Small intestine (tissue), 7 donors: ENCODE results near the gene PI16. TPM values are rescaled to one million over a fixed set of nuclear protein-coding genes. Genes with fewer than 3 reads are reported as not detected.

Experiments used
- DNase-seq, 2 donors: peaks; one replicate each; pipeline versions ENCODE4 v3.0.0 to v3.0.0-alpha.2; 2013
- FAIRE-seq: peaks from 2 replicates; lab custom pipeline; 2012; peaks lifted over from hg19 to GRCh38; lab: Jason Lieb, UNC
- H3K27ac ChIP-seq, 3 donors: one replicate each; pipeline ENCODE4 v1.5.1; 2013; ENCODE audit warnings: low read length in 2 of 3, mild to moderate bottlenecking in 2 of 3, control low read depth in 1 of 3, inconsistent platforms in 1 of 3, low read depth in 1 of 3, moderate library complexity in 1 of 3
- H3K27me3 ChIP-seq, 3 donors: one replicate each; pipeline ENCODE4 v1.6.1; 2013; ENCODE audit warnings: low read length in 3 of 3, inconsistent platforms in 1 of 3; ENCODE audit not compliant: control insufficient read depth in 3 of 3, insufficient read depth in 3 of 3
- H3K36me3 ChIP-seq, 3 donors: one replicate each; pipeline ENCODE4 v1.6.1; 2013; ENCODE audit warnings: low read length in 3 of 3, inconsistent platforms in 1 of 3, low read depth in 1 of 3, mild to moderate bottlenecking in 1 of 3, moderate library complexity in 1 of 3; ENCODE audit not compliant: control insufficient read depth in 3 of 3, insufficient read depth in 2 of 3
- H3K4me1 ChIP-seq, 3 donors: one replicate each; pipeline ENCODE4 v1.6.1; 2013; ENCODE audit warnings: low read length in 2 of 3, inconsistent platforms in 1 of 3, low read depth in 1 of 3, mild to moderate bottlenecking in 1 of 3, moderate library complexity in 1 of 3; ENCODE audit not compliant: control insufficient read depth in 3 of 3, insufficient read depth in 2 of 3
- H3K4me3 ChIP-seq, 3 donors: one replicate each; pipeline ENCODE4 v1.5.1; 2013; ENCODE audit warnings: low read length in 3 of 3, control low read depth in 1 of 3, inconsistent platforms in 1 of 3, low read depth in 1 of 3, mild to moderate bottlenecking in 1 of 3, moderate library complexity in 1 of 3
- H3K9me3 ChIP-seq, 2 donors: one replicate each; pipeline ENCODE4 v1.6.1; 2013; ENCODE audit warnings: low read depth in 1 of 2, low read length in 1 of 2; ENCODE audit not compliant: control insufficient read depth in 2 of 2, insufficient read depth in 1 of 2
- WGBS, 3 donors: extraction: QIAGEN DNeasy Blood & Tissue Kit; methylation state at CpG; one replicate each; pipeline ENCODE4 v1.1.7; 2013; 5-methylcytosine and 5-hydroxymethylcytosine counted together
- polyA plus RNA-seq, 4 donors: library from polyadenylated mRNA; stranded (reverse) in 3 of 4; unstranded in 1 of 4; fragments of 200-250 nt in 3 of 4; fragments of 120-200 nt in 1 of 4; gene quantifications; one replicate each; pipeline versions ENCODE4 v1.2.1 to v1.2.3, GENCODE V29; 2013
- donor health status: healthy with polysubstance abuse.
- donor health status: control.
- donor health status: control.
- donor health status: Bipolar disorder and iron deficiency.
- donor health status: healthy.

PI16 gene
- polyA plus RNA-seq, 4 donors, result 0.09 to 2.3 (median 0.27) TPM; not detected in 1

- Histone ChIP-seq H3K4me3 (no peak overlapping the region), H3K27ac (no peak overlapping the region), H3K27me3 (no peaks in the 10 kb centered on the region), H3K4me1 (peaks cover 0 to 13% (median 0%) of the 10 kb centered on the region in 3 donors), H3K9me3 (no peaks in the 10 kb centered on the region), H3K36me3 (peaks cover 24 to 78% (median 27%) of the 10 kb centered on the region in 3 donors)
- FAIRE-seq, result no peak
- no peak for DNase-seq
- 89 to 92% (median 90%) methylated on average over 17 of the region's 17 CpGs for WGBS, 3 donors
Observed at GRCh38 chr6:36969988-36970891, 15.7 kb downstream of the PI16 start.

DNA sequence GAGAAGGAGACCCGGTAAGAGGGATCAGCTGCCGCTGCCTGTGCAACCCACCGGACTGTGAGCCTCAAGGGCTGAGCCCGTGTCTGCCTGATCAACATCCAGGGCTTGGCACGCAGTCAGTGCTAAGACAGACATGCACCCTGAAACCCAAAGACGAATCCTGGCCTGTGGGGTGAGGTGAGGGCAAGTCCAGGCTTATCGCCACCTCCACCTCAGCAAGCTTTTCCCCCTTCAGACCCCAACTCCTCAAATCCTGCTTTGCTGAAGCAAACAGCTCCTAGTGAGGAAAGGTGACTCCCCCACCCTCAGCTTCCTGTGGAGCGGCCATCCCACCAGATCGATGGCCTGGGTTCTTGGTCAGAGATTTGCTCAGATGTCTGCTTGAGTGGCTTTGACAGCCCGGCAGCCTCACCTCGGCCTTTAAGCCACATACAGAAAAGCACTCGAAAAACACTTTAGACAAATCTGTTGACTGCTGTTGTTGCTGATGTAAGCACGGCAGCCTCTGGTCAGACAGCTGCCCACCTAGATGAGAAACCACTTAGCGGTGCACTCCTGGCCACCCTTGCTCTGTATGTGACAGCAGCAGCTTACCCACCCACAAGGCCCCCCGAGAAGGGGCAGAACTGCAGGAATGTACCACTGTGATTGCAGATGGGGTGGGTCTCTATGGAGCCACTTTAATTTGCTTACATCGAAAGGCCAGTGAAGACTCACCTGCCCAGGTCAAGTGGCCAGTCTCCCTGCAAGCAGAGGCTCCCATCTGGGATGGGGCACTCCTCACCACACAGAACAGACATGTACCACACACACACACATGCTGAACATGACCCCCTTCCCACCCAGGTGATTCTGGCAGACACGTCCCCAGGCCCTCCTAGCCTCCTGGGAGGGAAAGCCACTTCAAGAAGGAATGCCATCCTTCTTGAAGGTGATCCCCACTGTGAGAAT, 16.6 kb downstream of the PI16 start:
- H3K27me3 ChIP-seq, result no peaks in the 10 kb centered on the region
- H3K4me3 ChIP-seq, result no peak overlapping the region
- DNase-seq, result no peak

DNA sequence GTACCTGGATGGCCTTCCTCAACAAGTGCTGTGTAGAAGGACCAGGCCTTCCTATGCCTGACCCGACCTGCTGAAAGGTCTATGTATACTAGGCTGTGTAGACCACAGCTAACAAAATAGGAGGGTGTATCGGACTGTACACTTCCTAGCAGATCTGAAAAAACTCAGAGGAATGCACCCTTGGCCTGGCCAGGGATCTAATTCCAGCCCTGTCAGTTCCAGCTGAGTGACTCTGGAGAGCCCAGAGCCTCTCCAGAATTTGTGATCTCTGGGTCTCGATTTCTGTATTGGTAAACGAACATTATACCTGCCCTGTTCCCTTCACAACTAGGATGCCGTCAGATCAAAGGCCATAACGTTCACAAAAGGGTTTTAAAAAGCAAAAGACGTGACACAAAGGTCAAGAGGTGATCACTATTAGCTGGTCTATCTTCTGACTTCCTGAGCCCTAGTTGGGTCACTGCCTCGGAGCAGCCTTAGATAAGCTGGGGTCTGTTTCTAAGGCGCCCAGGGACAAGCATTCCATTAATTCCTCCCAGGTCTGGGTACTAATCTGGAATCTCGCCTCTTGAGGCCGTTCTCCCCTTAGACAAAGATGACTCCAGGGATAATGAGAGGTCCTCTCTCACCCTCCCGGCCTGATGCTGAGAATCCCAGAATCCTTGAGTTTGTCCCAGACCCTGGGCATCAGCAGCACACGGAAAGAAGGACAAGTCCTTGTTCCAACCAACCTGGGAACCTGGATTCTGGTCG, 17.6 kb downstream of the PI16 start:
- no peak for FAIRE-seq
- peaks cover 33 to 90% (median 40%) of the 10 kb centered on the region in 3 donors for H3K36me3 ChIP-seq
- WGBS, 3 donors, result 81 to 87% (median 83%) methylated on average over 14 of the region's 14 CpGs
- H3K4me3 ChIP-seq, result no peak overlapping the region
- no peak for DNase-seq
- H3K27me3 ChIP-seq, result no peaks in the 10 kb centered on the region
- no peak overlapping the region for H3K27ac ChIP-seq
- H3K9me3 ChIP-seq, result no peaks in the 10 kb centered on the region
- peaks cover 0 to 6% (median 0%) of the 10 kb centered on the region in 3 donors for H3K4me1 ChIP-seq

More for the DNA sequence above, 16.6 kb downstream of the PI16 start:
- no peaks in the 10 kb centered on the region for H3K9me3 ChIP-seq
- WGBS, 3 donors, result 88 to 93% (median 91%) methylated on average over 17 of the region's 17 CpGs
- no peak overlapping the region for H3K27ac ChIP-seq
- peaks cover 0 to 13% (median 0%) of the 10 kb centered on the region in 3 donors for H3K4me1 ChIP-seq
- no peak for FAIRE-seq
- peaks cover 29 to 87% (median 33%) of the 10 kb centered on the region in 3 donors for H3K36me3 ChIP-seq

DNA sequence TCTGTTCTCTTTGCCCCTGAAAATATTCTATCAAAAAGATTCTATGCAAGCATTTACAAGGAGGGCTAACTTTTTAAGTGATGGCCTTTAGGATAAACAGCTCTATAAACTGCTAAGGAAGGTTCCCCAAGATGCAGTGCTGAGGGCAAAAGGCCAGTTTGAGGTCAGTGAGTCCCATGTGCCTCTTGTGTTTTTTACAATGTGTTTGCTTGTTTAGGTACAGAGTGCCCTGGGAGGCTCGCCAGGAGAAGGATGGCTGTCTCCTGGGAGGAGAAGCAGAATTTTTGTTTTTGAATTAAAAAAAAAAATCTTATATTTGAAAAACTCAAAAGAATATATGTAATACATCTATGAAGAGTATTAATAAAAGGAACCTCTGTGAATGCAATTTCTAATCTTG, 18.7 kb downstream of the PI16 start:
- H3K9me3 ChIP-seq, result no peaks in the 10 kb centered on the region
- 88 to 92% (median 88%) methylated on average over 1 of the region's 1 CpG for WGBS, 3 donors
- FAIRE-seq (no peak), DNase-seq (no peak)
- H3K4me3 ChIP-seq, result no peak overlapping the region
- no peaks in the 10 kb centered on the region for H3K4me1 ChIP-seq
- no peaks in the 10 kb centered on the region for H3K27me3 ChIP-seq
- H3K27ac ChIP-seq, result no peak overlapping the region
- peaks cover 35 to 91% (median 45%) of the 10 kb centered on the region in 3 donors for H3K36me3 ChIP-seq

DNA sequence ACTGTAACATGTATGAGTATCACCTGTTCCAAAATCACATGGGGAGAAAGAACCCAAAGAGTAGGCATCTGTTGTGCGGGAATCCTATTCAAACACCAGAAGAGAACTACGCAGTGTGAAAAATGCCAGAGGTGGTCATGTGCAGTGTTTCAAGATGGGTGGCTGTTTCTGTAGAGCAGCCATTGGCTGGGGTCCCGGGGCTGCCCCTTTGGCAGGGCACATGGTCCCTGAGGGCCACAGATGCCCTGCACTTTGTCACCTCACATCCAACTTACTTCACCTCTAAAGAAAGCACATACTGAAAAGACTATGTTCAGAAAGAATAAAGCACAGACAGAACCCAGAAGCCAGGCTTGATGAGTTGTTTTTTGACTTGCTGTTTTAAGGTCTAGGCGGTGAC, 19.1 kb downstream of the PI16 start:
- Histone ChIP-seq H3K9me3 (no peaks in the 10 kb centered on the region), H3K4me3 (no peak overlapping the region), H3K36me3 (peaks cover 33 to 90% (median 42%) of the 10 kb centered on the region in 3 donors), H3K27ac (no peak overlapping the region), H3K27me3 (no peaks in the 10 kb centered on the region), H3K4me1 (no peaks in the 10 kb centered on the region)
- FAIRE-seq (no peak), DNase-seq (no peak)
- 81 to 97% (median 95%) methylated on average over 4 of the region's 4 CpGs for WGBS, 3 donors

GRCh38 chr6:36975231-36976006, 20.9 kb downstream of the PI16 start:
- FAIRE-seq (no peak), DNase-seq (no peak)
- WGBS, 3 donors, result 91 to 94% (median 92%) methylated on average over 7 of the region's 7 CpGs
- H3K27ac ChIP-seq, result no peak overlapping the region
- H3K27me3 ChIP-seq, result no peaks in the 10 kb centered on the region
- no peaks in the 10 kb centered on the region for H3K4me1 ChIP-seq
- no peak overlapping the region for H3K4me3 ChIP-seq
- H3K9me3 ChIP-seq, result no peaks in the 10 kb centered on the region
- peaks cover 27 to 85% (median 34%) of the 10 kb centered on the region in 3 donors for H3K36me3 ChIP-seq

- DNase-seq (no peak), FAIRE-seq (no peak)
- no peak overlapping the region for H3K4me3 ChIP-seq
- H3K9me3 ChIP-seq, result no peaks in the 10 kb centered on the region
- no peaks in the 10 kb centered on the region for H3K27me3 ChIP-seq
- no peaks in the 10 kb centered on the region for H3K4me1 ChIP-seq
- H3K36me3 ChIP-seq, result peaks cover 27 to 84% (median 34%) of the 10 kb centered on the region in 3 donors
- WGBS, 3 donors, result 91 to 97% (median 93%) methylated on average over 4 of the region's 4 CpGs
- H3K27ac ChIP-seq, result no peak overlapping the region
Observed at GRCh38 chr6:36976007-36976264, 21.4 kb downstream of the PI16 start.
